HEK293 (cell line): ENCODE measurements around the gene CASKIN1.

Experiments used
- PBX3 ChIP-seq: sonication (generic); formaldehyde crosslinking; IDR thresholded peaks from 2 replicates; pipeline ENCODE4 v1.8.1; 2022; ENCODE audit warnings: mild to moderate bottlenecking, moderate library complexity, missing genetic modification reagents
- ZNF133 ChIP-seq: fragments of 450-650 bp; formaldehyde crosslinking; IDR thresholded peaks from 2 replicates; pipeline ENCODE4 v1.5.1; 2016; ENCODE audit warnings: missing biosample characterization, missing genetic modification characterization
- ZNF670 ChIP-seq: fragments of 450-650 bp; formaldehyde crosslinking; IDR thresholded peaks from 2 replicates; pipeline ENCODE4 v1.5.1; 2016; ENCODE audit warnings: missing biosample characterization, missing genetic modification characterization, low read depth
- TF ChIP-seq, protein P1 (sequence below): fragments of 450-650 bp; formaldehyde crosslinking; IDR thresholded peaks from 2 replicates; pipeline ENCODE4 v1.5.1; 2016; ENCODE audit warnings: missing biosample characterization, missing genetic modification characterization
- TF ChIP-seq, protein P2 (sequence below): fragments of 450-650 bp; formaldehyde crosslinking; conservative IDR thresholded peaks from 2 replicates; pipeline ENCODE4 v1.5.1; 2016; ENCODE audit warnings: low read depth, missing biosample characterization, missing genetic modification characterization
- TF ChIP-seq, protein P3 (sequence below): fragments of 450-650 bp; formaldehyde crosslinking; IDR thresholded peaks from 2 replicates; pipeline ENCODE4 v1.5.1; 2016; ENCODE audit warnings: missing biosample characterization, missing genetic modification characterization

- TF ChIP-seq, protein P1, sequence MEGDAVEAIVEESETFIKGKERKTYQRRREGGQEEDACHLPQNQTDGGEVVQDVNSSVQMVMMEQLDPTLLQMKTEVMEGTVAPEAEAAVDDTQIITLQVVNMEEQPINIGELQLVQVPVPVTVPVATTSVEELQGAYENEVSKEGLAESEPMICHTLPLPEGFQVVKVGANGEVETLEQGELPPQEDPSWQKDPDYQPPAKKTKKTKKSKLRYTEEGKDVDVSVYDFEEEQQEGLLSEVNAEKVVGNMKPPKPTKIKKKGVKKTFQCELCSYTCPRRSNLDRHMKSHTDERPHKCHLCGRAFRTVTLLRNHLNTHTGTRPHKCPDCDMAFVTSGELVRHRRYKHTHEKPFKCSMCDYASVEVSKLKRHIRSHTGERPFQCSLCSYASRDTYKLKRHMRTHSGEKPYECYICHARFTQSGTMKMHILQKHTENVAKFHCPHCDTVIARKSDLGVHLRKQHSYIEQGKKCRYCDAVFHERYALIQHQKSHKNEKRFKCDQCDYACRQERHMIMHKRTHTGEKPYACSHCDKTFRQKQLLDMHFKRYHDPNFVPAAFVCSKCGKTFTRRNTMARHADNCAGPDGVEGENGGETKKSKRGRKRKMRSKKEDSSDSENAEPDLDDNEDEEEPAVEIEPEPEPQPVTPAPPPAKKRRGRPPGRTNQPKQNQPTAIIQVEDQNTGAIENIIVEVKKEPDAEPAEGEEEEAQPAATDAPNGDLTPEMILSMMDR: no peak
- TF ChIP-seq PBX3 (CRISPR knock-in tag): no peak
- TF ChIP-seq ZNF670: no peak
- TF ChIP-seq, protein P2, sequence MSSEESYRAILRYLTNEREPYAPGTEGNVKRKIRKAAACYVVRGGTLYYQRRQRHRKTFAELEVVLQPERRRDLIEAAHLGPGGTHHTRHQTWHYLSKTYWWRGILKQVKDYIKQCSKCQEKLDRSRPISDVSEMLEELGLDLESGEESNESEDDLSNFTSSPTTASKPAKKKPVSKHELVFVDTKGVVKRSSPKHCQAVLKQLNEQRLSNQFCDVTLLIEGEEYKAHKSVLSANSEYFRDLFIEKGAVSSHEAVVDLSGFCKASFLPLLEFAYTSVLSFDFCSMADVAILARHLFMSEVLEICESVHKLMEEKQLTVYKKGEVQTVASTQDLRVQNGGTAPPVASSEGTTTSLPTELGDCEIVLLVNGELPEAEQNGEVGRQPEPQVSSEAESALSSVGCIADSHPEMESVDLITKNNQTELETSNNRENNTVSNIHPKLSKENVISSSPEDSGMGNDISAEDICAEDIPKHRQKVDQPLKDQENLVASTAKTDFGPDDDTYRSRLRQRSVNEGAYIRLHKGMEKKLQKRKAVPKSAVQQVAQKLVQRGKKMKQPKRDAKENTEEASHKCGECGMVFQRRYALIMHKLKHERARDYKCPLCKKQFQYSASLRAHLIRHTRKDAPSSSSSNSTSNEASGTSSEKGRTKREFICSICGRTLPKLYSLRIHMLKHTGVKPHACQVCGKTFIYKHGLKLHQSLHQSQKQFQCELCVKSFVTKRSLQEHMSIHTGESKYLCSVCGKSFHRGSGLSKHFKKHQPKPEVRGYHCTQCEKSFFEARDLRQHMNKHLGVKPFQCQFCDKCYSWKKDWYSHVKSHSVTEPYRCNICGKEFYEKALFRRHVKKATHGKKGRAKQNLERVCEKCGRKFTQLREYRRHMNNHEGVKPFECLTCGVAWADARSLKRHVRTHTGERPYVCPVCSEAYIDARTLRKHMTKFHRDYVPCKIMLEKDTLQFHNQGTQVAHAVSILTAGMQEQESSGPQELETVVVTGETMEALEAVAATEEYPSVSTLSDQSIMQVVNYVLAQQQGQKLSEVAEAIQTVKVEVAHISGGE (tag by site-specific recombination): no peak
- no peak for TF ChIP-seq ZNF133 (tag by site-specific recombination)
- TF ChIP-seq, protein P3, sequence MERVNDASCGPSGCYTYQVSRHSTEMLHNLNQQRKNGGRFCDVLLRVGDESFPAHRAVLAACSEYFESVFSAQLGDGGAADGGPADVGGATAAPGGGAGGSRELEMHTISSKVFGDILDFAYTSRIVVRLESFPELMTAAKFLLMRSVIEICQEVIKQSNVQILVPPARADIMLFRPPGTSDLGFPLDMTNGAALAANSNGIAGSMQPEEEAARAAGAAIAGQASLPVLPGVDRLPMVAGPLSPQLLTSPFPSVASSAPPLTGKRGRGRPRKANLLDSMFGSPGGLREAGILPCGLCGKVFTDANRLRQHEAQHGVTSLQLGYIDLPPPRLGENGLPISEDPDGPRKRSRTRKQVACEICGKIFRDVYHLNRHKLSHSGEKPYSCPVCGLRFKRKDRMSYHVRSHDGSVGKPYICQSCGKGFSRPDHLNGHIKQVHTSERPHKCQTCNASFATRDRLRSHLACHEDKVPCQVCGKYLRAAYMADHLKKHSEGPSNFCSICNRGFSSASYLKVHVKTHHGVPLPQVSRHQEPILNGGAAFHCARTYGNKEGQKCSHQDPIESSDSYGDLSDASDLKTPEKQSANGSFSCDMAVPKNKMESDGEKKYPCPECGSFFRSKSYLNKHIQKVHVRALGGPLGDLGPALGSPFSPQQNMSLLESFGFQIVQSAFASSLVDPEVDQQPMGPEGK (tag by site-specific recombination): no peak
Measured at GRCh38 chr16:2194166-2194834, 2.1 kb downstream of the CASKIN1 start.
